GM12878 (cell line): Measurements from ENCODE around the gene BCL11A. TPM values are rescaled to one million over a fixed set of nuclear protein-coding genes. Genes with fewer than 3 reads are reported as not detected.

Experiments used
- ATAC-seq: fragments of 200-7000 bp; cut with Tn5 transposase; 3 replicates; pipeline ENCODE4 v1.9.1; 2020; ENCODE audit warnings: mild to moderate bottlenecking, moderate library complexity
- BruUV-seq: library from RNA; stranded (reverse); fragments of 400-500 nt; replicated peaks from 2 replicates; lab custom pipeline; 2021; lab: Mats Ljungman, UMichigan
- CTCF ChIA-PET: fragments of 300-600 bp; sonication (Branson Sonifier 250); formaldehyde crosslinking; extraction: SDS; loops from one replicate; lab custom pipeline; 2021; ENCODE audit warnings: inconsistent platforms; lab: Yijun Ruan, JAX
- POLR2A ChIA-PET: fragments of 350-600 bp; formaldehyde crosslinking; extraction: SDS; loops from one replicate; lab custom pipeline; 2021; ENCODE audit warnings: inconsistent platforms; lab: Charles Lee
- RAD21 ChIA-PET: fragments of 300-600 bp; sonication (Branson Sonifier 250); formaldehyde crosslinking; loops from one replicate; lab custom pipeline; 2023; ENCODE audit warnings: antibody characterized with exemption; ENCODE audit not compliant: unreplicated experiment; lab: Charles Lee
- SMC1A ChIA-PET: fragments of 300-600 bp; sonication (Branson Sonifier 250); formaldehyde crosslinking; loops from one replicate; lab custom pipeline; 2023; ENCODE audit not compliant: unreplicated experiment, uncharacterized antibody; lab: Charles Lee
- DNase-seq: peaks from one replicate; pipeline ENCODE4 v3.0.0-alpha.2; 2011; ENCODE audit warnings: low read depth, low spot score
- FAIRE-seq: peaks from 3 replicates; lab custom pipeline; 2011; peaks lifted over from hg19 to GRCh38; lab: Jason Lieb, UNC
- H2AFZ ChIP-seq: 2 replicates; pipeline ENCODE4 v1.6.0; 2011; ENCODE audit warnings: low read depth, low read length, control low read depth; ENCODE audit not compliant: control insufficient read depth
- H3K27ac ChIP-seq: 2 replicates; pipeline ENCODE4 v1.5.1; 2011; ENCODE audit warnings: control low read depth; ENCODE audit not compliant: control insufficient read depth, insufficient read depth
- H3K27me3 ChIP-seq, 2 experiments: replicated peaks in 1 of 2; 2 replicates each; pipeline versions ENCODE4 v1.6.0 to v1.6.1; 2011; ENCODE audit warnings: low read length in 1 of 2; ENCODE audit not compliant: control insufficient read depth in 2 of 2, insufficient read depth in 2 of 2
- H3K36me3 ChIP-seq, 2 experiments: 2 replicates each; pipeline ENCODE4 v1.5.1; 2011; ENCODE audit warnings: low read length in 1 of 2; ENCODE audit not compliant: control insufficient read depth in 2 of 2, insufficient read depth in 2 of 2
- H3K4me1 ChIP-seq: 2 replicates; pipeline ENCODE4 v1.6.1; 2011; ENCODE audit warnings: mild to moderate bottlenecking, low read length, moderate library complexity, mixed read lengths; ENCODE audit not compliant: control insufficient read depth, insufficient read depth
- H3K4me2 ChIP-seq: 2 replicates; pipeline ENCODE4 v1.6.0; 2011; ENCODE audit warnings: control low read depth; ENCODE audit not compliant: control insufficient read depth, insufficient read depth
- H3K4me3 ChIP-seq: fragments of 200-600 bp; sonication (generic); 2 replicates; pipeline ENCODE4 v1.5.1; 2016
- H3K79me2 ChIP-seq: 2 replicates; pipeline ENCODE4 v1.6.0; 2011; ENCODE audit warnings: low read length; ENCODE audit not compliant: control insufficient read depth, insufficient read depth
- H3K9ac ChIP-seq: 2 replicates; pipeline ENCODE4 v1.8.0; 2011; ENCODE audit warnings: low read length, control low read depth, mixed read lengths; ENCODE audit not compliant: control insufficient read depth, insufficient read depth
- H3K9me3 ChIP-seq: replicated peaks from 3 replicates; pipeline ENCODE4 v1.5.1; 2011; ENCODE audit warnings: mild to moderate bottlenecking, low read length; ENCODE audit not compliant: control insufficient read depth, insufficient read depth
- H4K20me1 ChIP-seq: 2 replicates; pipeline ENCODE4 v1.6.0; 2011; ENCODE audit not compliant: control insufficient read depth, insufficient read depth
- BMI1 ChIP-seq: fragments of 450-650 bp; IDR thresholded peaks from 2 replicates; pipeline ENCODE4 v1.6.1; 2016; ENCODE audit warnings: mild to moderate bottlenecking, moderate library complexity, borderline replicate concordance
- LARP7 ChIP-seq: fragments of 450-650 bp; IDR thresholded peaks from 2 replicates; pipeline ENCODE4 v1.6.1; 2017; ENCODE audit warnings: mild to moderate bottlenecking
- MEF2B ChIP-seq: fragments of 450-650 bp; IDR thresholded peaks from 2 replicates; pipeline ENCODE4 v1.6.1; 2018; ENCODE audit warnings: mild to moderate bottlenecking, moderate library complexity; ENCODE audit not compliant: partially characterized antibody, poor library complexity, severe bottlenecking
- NFYA ChIP-seq: IDR thresholded peaks from 2 replicates; pipeline ENCODE4 v1.6.1; 2011; ENCODE audit warnings: low read depth, mild to moderate bottlenecking, low read length, improper control_type of control experiment, borderline replicate concordance
- NKRF ChIP-seq: fragments of 450-650 bp; conservative IDR thresholded peaks from 2 replicates; pipeline ENCODE4 v1.6.1; 2017; ENCODE audit warnings: mild to moderate bottlenecking, moderate library complexity
- STAT1 ChIP-seq: fragments of 450-650 bp; conservative IDR thresholded peaks from 2 replicates; pipeline ENCODE4 v1.6.1; 2014; ENCODE audit warnings: antibody characterized with exemption, mild to moderate bottlenecking
- WGBS: methylation state at CpG from one replicate; pipeline ENCODE4 v1.1.6; 2016; ENCODE audit warnings: low lambda C conversion rate; ENCODE audit not compliant: insufficient replicate concordance, insufficient coverage; ENCODE audit errors: missing lambda C conversion rate; 5-methylcytosine and 5-hydroxymethylcytosine counted together
- in situ Hi-C: fragments of 300-500 bp; cut with MboI; formaldehyde crosslinking; loops from 9 replicates; pipeline ENCODE4 v1.14.3; 2018; ENCODE audit warnings: mixed read lengths
- intact Hi-C: fragments of 100-400 bp; cut with micrococcal nuclease; formaldehyde crosslinking; loops from one replicate; pipeline ENCODE4 v1.14.2; 2022; ENCODE audit not compliant: unreplicated experiment
- polyA plus RNA-seq, 11 experiments: library from polyadenylated mRNA; depleted of rRNA in 4 of 11; unstranded in 6 of 11; stranded (reverse) in 5 of 11; fragments of >200 nt; fragmentation: Nextera tagmentation in 4 of 11; fragmentation: Illumina TruSeq in 1 of 11; extraction: Ambion mirVana in 4 of 11; extraction: Trizol in 1 of 11; gene quantifications; 1 replicate in 1 of 11; 2 replicates in 10 of 11; pipeline versions ENCODE4 v1.2.1 to v1.2.3, GENCODE V29; 2011 to 2016; ENCODE audit warnings: inconsistent platforms in 2 of 11, missing spikeins in 2 of 11, low read depth in 1 of 11
- total RNA-seq, 4 experiments: library from RNA; depleted of rRNA in 3 of 4; stranded (reverse); fragments of >200 nt in 3 of 4; fragmentation: Illumina TruSeq in 1 of 4; extraction: Trizol in 1 of 4; gene quantifications; 2 replicates each; pipeline versions ENCODE4 v1.2.1 to v1.2.3, GENCODE V29; 2013 to 2021
- TF ChIP-seq, protein P1 (sequence below): IDR thresholded peaks from 2 replicates; pipeline ENCODE4 v1.6.1; 2011; ENCODE audit warnings: mild to moderate bottlenecking, low read depth, low read length, moderate library complexity; ENCODE audit not compliant: insufficient replicate concordance

BCL11A gene
- total and polyA plus RNA-seq, 10 of the 15 experiments (the other 5 are each of a cell fraction or from before 2014, with no cell fraction given), result 7.5 to 26.6 (median 11.1) TPM; not detected in 1

- in situ Hi-C loops (no loop called here), intact Hi-C loops (loop anchor here (5.0 to 10.0 kb wide), 6 partner anchors 241 to 1788 kb away; no protein-coding TSS in a partner anchor)
- WGBS, result 2% methylated on average over 23 of the region's 38 CpGs
- ChIA-PET SMC1A (no interaction called here), CTCF (no interaction called here), RAD21 (no interaction called here), POLR2A (no interaction called here)
- peak overlapping the region; percentile 89 for H3K27ac ChIP-seq
- H4K20me1 ChIP-seq, result no peaks in the 10 kb centered on the region
- TF ChIP-seq LARP7 (no peak), STAT1 (no peak), MEF2B (no peak), NFYA (no peak), NKRF (no peak), BMI1 (0 out of 2 replicates have a peak, but pooled peaks have one; percentile 19)
- TF ChIP-seq, protein P1, sequence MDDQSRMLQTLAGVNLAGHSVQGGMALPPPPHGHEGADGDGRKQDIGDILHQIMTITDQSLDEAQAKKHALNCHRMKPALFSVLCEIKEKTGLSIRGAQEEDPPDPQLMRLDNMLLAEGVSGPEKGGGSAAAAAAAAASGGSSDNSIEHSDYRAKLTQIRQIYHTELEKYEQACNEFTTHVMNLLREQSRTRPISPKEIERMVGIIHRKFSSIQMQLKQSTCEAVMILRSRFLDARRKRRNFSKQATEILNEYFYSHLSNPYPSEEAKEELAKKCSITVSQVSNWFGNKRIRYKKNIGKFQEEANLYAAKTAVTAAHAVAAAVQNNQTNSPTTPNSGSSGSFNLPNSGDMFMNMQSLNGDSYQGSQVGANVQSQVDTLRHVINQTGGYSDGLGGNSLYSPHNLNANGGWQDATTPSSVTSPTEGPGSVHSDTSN, result no peak
- peaks cover 60% of the 10 kb centered on the region for H3K79me2 ChIP-seq
- no TSS peak for BruUV-seq
- peak overlapping the region; percentile 48 for H2AFZ ChIP-seq
- H3K27me3 ChIP-seq, result peaks cover 3 to 5% of the 10 kb centered on the region in 2 experiments; a peak in 3 of 4 replicates
- DNase-seq, result no peak
- H3K9me3 ChIP-seq, result no peaks in the 10 kb centered on the region
- FAIRE-seq, result no peak
- peak overlapping the region; percentile 88 for H3K9ac ChIP-seq
- no peaks in the 10 kb centered on the region for H3K36me3 ChIP-seq
- peak overlapping the region; percentile 81 for H3K4me3 ChIP-seq
- no peak for ATAC-seq
- H3K4me1 ChIP-seq, result no peaks in the 10 kb centered on the region
- H3K4me2 ChIP-seq, result peak overlapping the region; percentile 68
Observed at GRCh38 chr2:60552851-60553494, 481 bp downstream of the BCL11A start.
